AG09319 (cell line): ENCODE measurements around the gene FMO3.

ENCODE experiments used
- DNase-seq: peaks from one replicate; pipeline ENCODE4 v3.0.0-alpha.2; 2010; ENCODE audit warnings: low read depth; ENCODE audit errors: extremely low read depth
- CTCF ChIP-seq: IDR thresholded peaks from 2 replicates; pipeline ENCODE4 v1.5.1; 2011; ENCODE audit warnings: low read depth, mild to moderate bottlenecking, inconsistent platforms, low read length, moderate library complexity

The FMO3 gene

GRCh38 chr1:171127099-171127498 is 36.4 kb downstream of the FMO3 start:
- TF ChIP-seq CTCF, result no peak
- no peak for DNase-seq

DNA sequence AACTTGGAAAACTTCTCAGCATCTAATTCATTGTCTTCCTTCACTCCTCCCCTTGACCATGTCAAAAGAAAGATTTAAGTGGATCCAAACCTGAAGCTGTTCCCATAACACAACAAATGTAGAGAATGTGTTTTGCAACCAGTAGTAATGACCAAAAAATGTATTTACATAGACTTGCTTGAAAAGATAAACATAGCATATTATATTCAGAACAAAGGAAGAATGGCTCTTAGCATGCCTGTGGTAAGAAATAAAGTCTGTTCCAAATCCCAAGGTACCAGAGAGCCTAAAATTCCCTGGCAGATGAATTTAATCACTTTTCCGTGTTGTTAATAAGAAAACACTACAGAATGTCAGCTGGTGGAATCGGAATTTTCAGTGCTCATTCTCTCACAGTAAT is 36.8 kb downstream of the FMO3 start:
- TF ChIP-seq CTCF, result no peak
- DNase-seq, result peak; percentile 76

DNA sequence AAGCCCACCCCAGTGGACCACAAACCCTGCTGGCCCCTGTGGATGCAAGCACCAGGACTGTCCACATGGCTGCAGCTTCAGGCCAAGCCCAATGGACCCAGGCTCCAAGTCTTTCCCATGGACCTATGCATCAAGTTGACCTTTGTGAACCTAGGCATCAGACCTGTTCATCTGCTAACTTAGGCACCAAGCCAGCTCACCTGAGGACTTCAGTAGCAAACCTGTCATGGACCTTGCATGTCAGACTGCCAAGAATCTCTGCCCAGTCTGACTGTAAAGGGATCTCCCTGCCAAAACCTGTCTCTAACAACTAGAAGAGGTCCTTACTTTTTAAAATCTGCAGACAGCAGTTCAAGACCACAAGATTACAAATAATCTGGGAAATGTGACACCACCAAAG is 37.8 kb downstream of the FMO3 start:
- no peak for DNase-seq
- TF ChIP-seq CTCF, result no peak

- no peak for TF ChIP-seq CTCF
Observed at GRCh38 chr1:171134204-171134923, 43.7 kb downstream of the FMO3 start.

DNA sequence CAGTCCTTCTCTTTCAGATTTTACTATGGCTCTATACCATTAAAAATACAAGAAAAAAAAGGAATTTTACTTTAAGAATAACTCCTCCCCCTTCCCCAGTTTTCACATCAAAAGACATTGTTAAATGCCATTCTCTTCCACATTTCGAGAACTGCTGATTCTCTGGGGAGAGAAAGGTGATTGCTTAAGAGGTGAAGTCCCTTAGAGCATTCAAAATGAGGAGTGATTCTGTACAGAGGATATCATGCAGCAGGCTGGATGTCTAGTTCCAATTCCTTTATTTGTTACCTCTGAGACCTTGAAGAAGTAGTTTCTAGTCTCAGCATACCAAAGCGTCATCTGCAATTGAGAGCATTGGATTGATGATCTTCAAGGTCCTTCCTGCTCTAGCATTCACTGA is 46.9 kb downstream of the FMO3 start:
- TF ChIP-seq CTCF, result no peak
- DNase-seq, result no peak

More at GRCh38 chr1:171134204-171134923, 43.7 kb downstream of the FMO3 start:
- DNase-seq, result no peak

- no peak for DNase-seq
- no peak for TF ChIP-seq CTCF
Observed at GRCh38 chr1:171138980-171139379, 48.3 kb downstream of the FMO3 start.

DNA sequence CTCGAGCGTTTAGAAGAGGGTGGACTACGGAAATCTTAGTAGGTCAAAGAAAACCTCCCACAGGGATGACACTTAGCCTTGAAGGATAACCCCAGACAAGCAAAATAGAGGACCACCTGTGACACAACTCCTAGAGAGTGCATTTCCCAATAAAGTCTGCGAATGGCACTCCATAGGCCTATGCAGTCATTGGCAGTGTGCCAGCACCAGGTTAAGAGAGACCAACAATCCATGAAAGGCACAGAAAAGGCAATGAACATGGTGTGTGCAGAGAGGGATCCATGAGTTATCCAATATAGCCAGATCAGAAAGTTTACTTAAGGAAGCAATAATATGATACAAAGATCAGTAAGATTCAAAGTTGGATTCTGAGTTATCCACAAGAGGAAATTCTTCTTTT is 49.2 kb downstream of the FMO3 start:
- TF ChIP-seq CTCF, result no peak
- no peak for DNase-seq
